ENCODE data around the gene BMP3.

The BMP3 gene

DNA sequence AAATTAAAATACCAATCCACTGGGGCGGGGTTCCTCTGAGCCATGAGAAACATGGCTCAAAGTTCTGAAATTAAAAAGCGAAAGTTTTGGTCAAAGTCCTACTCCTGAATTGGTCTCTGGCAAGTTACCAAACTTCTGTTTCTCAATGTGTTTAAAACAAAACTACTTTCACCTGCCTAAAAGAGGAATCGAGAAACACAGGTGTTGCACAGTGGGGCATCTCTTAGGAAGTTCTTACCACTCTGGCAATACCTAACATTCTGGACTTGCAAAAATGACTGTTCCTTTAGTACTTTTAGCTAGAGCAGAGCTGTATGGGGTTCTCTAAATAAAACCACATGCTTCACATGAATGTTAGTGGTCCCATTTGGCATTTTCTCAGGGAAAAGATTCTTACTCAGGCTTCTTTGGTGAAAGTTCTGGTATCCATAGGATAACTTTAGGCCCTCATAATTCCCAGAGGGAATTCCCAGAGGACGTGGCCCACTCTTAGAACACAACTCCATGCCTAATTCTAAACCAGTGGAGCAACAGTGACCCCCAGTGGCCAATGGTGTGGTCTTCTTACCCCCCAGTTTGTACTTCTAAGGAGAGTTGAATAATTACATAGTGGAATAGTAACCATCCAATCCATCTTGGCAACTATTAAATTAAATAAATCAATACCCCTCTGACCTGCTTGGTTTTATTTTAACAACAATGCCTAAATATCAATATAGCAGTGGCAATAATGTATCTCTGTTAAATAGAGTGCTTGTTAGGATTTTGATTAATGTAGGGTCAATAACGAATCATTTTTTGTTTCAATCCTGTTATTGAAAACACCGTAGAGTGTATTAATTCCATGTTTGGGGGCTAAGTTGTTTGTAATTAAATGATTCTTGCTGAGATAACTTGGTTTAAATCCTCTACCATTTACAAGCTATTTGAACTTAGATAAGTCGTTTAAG, 21.9 kb downstream of the BMP3 start:
- H3K9ac ChIP-seq (ENCODE audit: low read depth, low read length), result no peak overlapping the region
- H3K4me3 ChIP-seq (ENCODE audit: low read length), result no peak overlapping the region
- no peaks in the 10 kb centered on the region for H3K27me3 ChIP-seq (ENCODE audit: insufficient read depth, low read length)
- H3K9me3 ChIP-seq (ENCODE audit: insufficient read depth, low read depth, low read length), result no peaks in the 10 kb centered on the region
- H3K27ac ChIP-seq (ENCODE audit: low read length), result no peak overlapping the region
- peaks cover 5% of the 10 kb centered on the region; the same call in 1 of the 2 replicates for H3K4me1 ChIP-seq (ENCODE audit: insufficient read depth, low read length)
- no peaks in the 10 kb centered on the region for H3K36me3 ChIP-seq (ENCODE audit: insufficient read depth, low read depth, low read length)

DNA sequence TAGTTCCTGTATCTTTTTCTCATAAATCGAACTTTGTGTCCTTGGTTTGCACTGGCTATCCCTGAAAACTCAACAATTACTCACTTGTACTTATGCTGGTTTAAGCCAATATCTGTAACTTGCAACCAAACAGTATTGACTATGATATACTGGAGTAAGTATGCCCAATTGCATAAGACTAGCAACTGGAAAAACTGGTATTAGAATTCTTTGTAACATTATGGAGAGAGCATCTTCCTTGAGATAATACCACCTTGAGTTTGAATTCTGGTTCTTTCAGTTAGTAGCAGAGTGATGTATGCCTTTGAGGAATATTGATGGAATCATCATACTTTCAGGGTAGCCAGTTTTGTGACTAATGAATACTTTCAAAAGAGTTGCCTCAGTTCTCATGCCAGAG, 28.1 kb downstream of the BMP3 start:
- Histone ChIP-seq H3K9me3 (ENCODE audit: insufficient read depth, low read depth, low read length) (no peaks in the 10 kb centered on the region), H3K36me3 (ENCODE audit: insufficient read depth, low read depth, low read length) (no peaks in the 10 kb centered on the region), H3K27me3 (ENCODE audit: insufficient read depth, low read length) (no peaks in the 10 kb centered on the region), H3K4me3 (ENCODE audit: low read length) (no peak overlapping the region), H3K9ac (ENCODE audit: low read depth, low read length) (no peak overlapping the region), H3K27ac (ENCODE audit: low read length) (no peak overlapping the region), H3K4me1 (ENCODE audit: insufficient read depth, low read length) (no peaks in the 10 kb centered on the region)

DNA sequence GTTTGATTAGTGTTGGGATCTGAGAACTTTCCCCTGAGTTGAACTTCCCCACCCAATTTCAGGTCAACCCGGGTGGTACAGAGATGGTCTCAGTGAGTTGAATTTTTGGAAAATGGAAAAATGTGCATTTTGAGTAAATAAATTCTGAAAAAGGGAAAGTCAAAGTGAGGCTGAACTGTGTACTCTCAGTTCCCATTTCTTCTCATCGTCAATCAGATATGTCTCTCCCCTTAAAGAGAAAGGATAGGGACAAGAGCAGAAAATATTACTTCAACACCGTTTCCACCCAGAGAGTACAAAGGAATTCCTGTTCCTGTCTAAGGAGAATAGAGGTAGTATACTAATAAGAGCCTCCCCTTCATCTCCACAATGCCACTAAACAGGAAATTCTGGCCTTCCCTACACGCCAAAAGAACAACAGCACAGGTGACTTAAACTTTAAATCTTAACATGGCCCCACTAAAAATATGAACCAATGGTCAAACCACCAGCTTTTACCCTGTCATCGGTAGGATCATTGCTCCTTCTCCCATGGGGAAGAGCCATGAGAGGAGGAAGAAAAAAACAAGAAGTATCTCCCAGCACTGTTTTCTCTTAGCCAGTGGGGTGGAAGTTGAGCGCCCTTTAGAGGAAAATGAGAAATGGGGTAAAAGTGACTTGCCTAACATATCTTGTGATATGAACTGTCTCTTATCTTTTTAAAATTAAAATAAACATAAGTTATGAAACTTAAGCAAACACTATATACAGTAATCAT, 30.3 kb downstream of the BMP3 start:
- H3K27me3 ChIP-seq (ENCODE audit: insufficient read depth, low read length), result no peaks in the 10 kb centered on the region

DNA sequence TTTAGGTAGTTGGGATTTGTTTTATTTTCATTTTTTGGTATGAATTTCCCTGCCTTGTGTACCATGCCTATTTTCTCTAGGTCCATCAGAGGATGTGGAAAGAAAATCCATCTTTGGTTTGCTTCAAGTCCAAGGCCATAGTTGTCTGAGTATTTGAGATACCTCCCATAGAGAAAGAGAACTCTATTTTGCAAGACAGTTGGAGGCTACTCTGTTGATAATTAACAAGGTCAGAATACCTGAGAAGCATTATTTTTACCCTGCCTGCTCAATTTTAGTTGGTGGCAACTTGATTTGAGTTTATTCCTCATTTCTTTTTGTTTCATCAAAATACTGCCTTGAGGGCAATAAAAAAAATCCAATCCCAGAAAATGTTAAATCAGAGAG, 30.8 kb downstream of the BMP3 start:
- Histone ChIP-seq H3K27ac (ENCODE audit: low read length) (no peak overlapping the region), H3K4me1 (ENCODE audit: insufficient read depth, low read length) (no peaks in the 10 kb centered on the region), H3K9ac (ENCODE audit: low read depth, low read length) (no peak overlapping the region), H3K9me3 (ENCODE audit: insufficient read depth, low read depth, low read length) (no peaks in the 10 kb centered on the region), H3K4me3 (ENCODE audit: low read length) (no peak overlapping the region), H3K36me3 (ENCODE audit: insufficient read depth, low read depth, low read length) (no peaks in the 10 kb centered on the region), H3K27me3 (ENCODE audit: insufficient read depth, low read length) (no peaks in the 10 kb centered on the region)

More for the DNA sequence above, 30.3 kb downstream of the BMP3 start:
- Histone ChIP-seq H3K4me3 (ENCODE audit: low read length) (no peak overlapping the region), H3K9ac (ENCODE audit: low read depth, low read length) (no peak overlapping the region), H3K36me3 (ENCODE audit: insufficient read depth, low read depth, low read length) (no peaks in the 10 kb centered on the region), H3K9me3 (ENCODE audit: insufficient read depth, low read depth, low read length) (no peaks in the 10 kb centered on the region), H3K27ac (ENCODE audit: low read length) (no peak overlapping the region), H3K4me1 (ENCODE audit: insufficient read depth, low read length) (no peaks in the 10 kb centered on the region)

DNA sequence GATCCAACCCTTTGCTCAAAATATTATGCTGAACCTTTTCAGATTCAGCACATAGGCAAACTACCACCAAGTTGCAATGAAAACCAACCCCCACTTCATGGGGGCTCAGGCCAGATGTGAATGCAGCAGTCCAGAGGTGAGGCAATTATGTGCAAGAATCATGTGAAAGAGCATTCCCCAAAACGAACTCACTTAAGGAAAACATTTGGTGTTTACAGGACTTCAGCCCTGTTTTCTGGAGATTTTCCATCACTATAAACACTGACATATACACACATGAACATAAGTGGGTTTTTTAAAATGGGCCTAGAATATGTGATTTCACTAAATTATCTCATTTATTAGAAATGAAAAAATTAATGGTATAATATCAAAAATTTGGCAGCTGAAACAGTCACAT, 31.5 kb downstream of the BMP3 start:
- no peaks in the 10 kb centered on the region for H3K4me1 ChIP-seq (ENCODE audit: insufficient read depth, low read length)
- no peak overlapping the region for H3K9ac ChIP-seq (ENCODE audit: low read depth, low read length)
- no peak overlapping the region for H3K4me3 ChIP-seq (ENCODE audit: low read length)
- H3K27me3 ChIP-seq (ENCODE audit: insufficient read depth, low read length), result no peaks in the 10 kb centered on the region
- H3K9me3 ChIP-seq (ENCODE audit: insufficient read depth, low read depth, low read length), result no peaks in the 10 kb centered on the region
- no peak overlapping the region for H3K27ac ChIP-seq (ENCODE audit: low read length)
- H3K36me3 ChIP-seq (ENCODE audit: insufficient read depth, low read depth, low read length), result no peaks in the 10 kb centered on the region

DNA sequence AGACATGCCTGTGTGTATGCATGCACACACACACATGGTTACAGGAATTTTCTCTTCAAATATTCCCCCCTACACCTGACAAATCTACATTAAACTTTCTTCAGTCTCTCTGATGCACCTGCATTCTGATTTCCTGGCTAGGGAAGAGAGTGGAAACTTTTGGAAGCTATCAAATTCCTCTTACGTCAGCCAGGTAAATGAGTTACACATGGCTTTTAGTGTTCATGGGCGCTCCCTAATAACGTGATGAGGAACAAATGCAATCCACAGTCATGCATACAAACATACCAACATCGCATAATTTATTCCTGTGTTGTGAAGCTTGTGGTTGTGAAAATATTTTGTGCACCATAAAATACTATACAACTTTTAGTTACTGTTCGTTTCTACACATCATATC, 34.9 kb downstream of the BMP3 start:
- no peak overlapping the region for H3K4me3 ChIP-seq (ENCODE audit: low read length)
- H3K27ac ChIP-seq (ENCODE audit: low read length), result no peak overlapping the region
- H3K9ac ChIP-seq (ENCODE audit: low read depth, low read length), result no peak overlapping the region
- H3K9me3 ChIP-seq (ENCODE audit: insufficient read depth, low read depth, low read length), result no peaks in the 10 kb centered on the region
- no peaks in the 10 kb centered on the region for H3K36me3 ChIP-seq (ENCODE audit: insufficient read depth, low read depth, low read length)
- no peaks in the 10 kb centered on the region for H3K4me1 ChIP-seq (ENCODE audit: insufficient read depth, low read length)
- no peaks in the 10 kb centered on the region for H3K27me3 ChIP-seq (ENCODE audit: insufficient read depth, low read length)

DNA sequence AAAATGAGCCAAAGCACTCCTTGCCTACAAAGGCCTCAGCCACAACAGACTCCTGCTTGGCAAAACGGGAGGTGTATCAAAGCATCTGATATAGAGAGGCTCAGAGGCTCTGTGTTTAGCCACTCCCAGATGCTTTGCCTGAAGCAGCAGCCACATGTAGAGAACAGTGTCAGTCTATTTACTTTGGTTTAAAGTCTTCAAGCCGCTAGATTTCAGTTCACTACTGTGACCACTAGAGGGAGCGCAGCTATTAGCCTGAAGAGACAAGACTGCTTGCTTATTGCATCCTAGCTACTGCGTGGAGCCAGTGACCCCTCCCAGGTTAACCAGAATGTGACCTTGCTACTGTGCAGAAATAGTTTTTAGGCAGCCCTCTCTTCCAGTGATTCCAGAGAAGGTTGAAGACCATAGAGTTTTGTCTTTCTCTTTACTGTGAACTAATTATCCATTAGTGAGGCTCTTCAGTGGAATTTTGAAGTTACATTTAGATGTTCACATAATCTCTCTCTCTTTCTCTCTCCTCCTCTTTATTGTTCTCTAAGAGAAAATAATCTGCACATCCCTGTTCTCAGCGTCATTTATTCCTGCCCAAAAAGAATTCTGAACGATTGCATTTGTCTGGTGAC, 39.3 kb downstream of the BMP3 start:
- no peak overlapping the region for H3K9ac ChIP-seq (ENCODE audit: low read depth, low read length)
- H3K4me1 ChIP-seq (ENCODE audit: insufficient read depth, low read length), result no peaks in the 10 kb centered on the region
- no peaks in the 10 kb centered on the region for H3K9me3 ChIP-seq (ENCODE audit: insufficient read depth, low read depth, low read length)
- no peaks in the 10 kb centered on the region for H3K36me3 ChIP-seq (ENCODE audit: insufficient read depth, low read depth, low read length)
- H3K27me3 ChIP-seq (ENCODE audit: insufficient read depth, low read length), result no peaks in the 10 kb centered on the region
- H3K4me3 ChIP-seq (ENCODE audit: low read length), result no peak overlapping the region
- no peak overlapping the region for H3K27ac ChIP-seq (ENCODE audit: low read length)

DNA sequence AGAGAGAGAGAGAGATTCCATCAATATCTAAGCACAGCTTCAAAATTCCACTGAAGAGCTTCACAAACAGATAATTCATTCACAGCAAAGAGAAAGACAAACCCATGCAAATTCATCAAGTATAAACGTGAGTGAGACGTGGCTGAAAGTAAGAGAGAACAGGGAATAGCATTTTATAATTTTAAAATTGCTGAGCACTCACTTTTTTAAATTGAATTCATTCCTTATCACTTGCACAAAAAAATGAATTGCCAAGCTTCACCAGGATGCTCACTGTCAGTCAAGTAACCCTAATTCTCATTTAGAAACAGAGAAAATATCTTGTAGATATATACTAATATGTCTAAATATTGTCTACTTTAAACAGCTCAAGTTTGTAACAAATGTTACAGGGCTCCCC, 40.5 kb downstream of the BMP3 start:
- no peaks in the 10 kb centered on the region for H3K9me3 ChIP-seq (ENCODE audit: insufficient read depth, low read depth, low read length)
- no peak overlapping the region for H3K9ac ChIP-seq (ENCODE audit: low read depth, low read length)
- no peaks in the 10 kb centered on the region for H3K36me3 ChIP-seq (ENCODE audit: insufficient read depth, low read depth, low read length)
- H3K4me3 ChIP-seq (ENCODE audit: low read length), result no peak overlapping the region
- H3K27me3 ChIP-seq (ENCODE audit: insufficient read depth, low read length), result no peaks in the 10 kb centered on the region
- no peaks in the 10 kb centered on the region for H3K4me1 ChIP-seq (ENCODE audit: insufficient read depth, low read length)
- no peak overlapping the region for H3K27ac ChIP-seq (ENCODE audit: low read length)

DNA sequence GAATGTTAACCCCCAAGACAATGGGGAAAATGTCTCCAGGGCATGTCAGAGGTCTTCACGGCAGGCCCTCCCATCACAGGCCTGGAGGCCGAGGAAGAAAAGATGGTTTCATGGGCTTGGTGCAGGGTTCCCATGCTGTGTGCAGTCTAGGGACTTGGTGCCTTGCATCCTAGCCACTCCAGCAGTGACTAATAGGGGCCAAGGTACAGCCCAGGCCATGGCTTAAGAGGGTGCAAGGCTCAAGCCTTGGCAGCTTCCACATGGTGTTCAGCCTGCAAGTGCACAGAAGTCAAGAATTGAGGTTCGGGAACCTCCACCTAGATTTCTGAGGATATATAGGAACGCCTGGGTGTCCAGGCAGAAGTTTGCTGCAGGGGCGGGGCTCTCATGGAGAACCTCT, 50.6 kb downstream of the BMP3 start:
- Histone ChIP-seq H3K27ac (ENCODE audit: low read length) (no peak overlapping the region), H3K36me3 (ENCODE audit: insufficient read depth, low read depth, low read length) (no peaks in the 10 kb centered on the region), H3K27me3 (ENCODE audit: insufficient read depth, low read length) (no peaks in the 10 kb centered on the region), H3K9me3 (ENCODE audit: insufficient read depth, low read depth, low read length) (peaks cover 5% of the 10 kb centered on the region; the same call in 1 of the 2 replicates), H3K4me3 (ENCODE audit: low read length) (no peak overlapping the region), H3K9ac (ENCODE audit: low read depth, low read length) (no peak overlapping the region), H3K4me1 (ENCODE audit: insufficient read depth, low read length) (no peaks in the 10 kb centered on the region)

DNA sequence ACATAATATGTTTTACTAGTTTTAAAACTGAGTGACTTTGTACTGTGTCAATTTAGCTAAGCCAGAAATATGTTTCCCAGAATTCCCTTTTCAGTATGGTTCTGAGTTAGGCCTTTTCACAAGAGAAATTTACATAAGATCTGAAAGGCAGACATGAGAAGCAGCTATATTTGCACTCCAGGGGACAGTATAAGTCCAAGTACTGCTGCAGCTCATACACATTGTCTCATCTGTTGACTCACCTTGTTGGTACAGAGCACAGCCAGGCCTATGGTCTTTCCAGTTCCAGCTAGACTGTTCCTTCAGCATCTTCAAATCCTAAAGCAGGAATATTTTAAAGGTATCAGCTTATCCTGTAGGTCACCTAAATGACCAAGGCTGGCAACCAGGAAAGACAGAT, 53.5 kb downstream of the BMP3 start:
- Histone ChIP-seq H3K27ac (ENCODE audit: low read length) (no peak overlapping the region), H3K4me1 (ENCODE audit: insufficient read depth, low read length) (no peaks in the 10 kb centered on the region), H3K9me3 (ENCODE audit: insufficient read depth, low read depth, low read length) (peaks cover 5% of the 10 kb centered on the region; the same call in 1 of the 2 replicates)

DNA sequence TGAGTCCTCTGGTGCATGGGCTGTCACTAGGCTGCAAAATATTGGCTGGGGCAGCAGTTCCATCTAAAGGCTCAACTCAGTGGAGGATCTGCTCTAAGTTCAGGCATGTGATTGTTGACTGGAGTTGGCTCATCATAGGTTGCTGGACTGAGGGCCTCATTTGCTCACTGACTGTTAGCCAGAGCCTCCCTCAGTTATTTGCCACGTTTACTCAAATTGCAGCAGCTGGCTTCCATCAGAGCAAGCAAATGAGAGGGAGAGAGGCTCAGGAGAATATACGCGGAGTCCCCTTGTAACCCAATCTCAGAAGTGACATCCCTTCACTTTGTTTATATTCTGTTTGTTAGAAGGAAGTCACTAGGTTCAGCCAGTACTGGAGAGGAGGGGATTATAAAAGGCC, 54.1 kb downstream of the BMP3 start:
- no peaks in the 10 kb centered on the region for H3K27me3 ChIP-seq (ENCODE audit: insufficient read depth, low read length)
- H3K36me3 ChIP-seq (ENCODE audit: insufficient read depth, low read depth, low read length), result no peaks in the 10 kb centered on the region
- H3K4me3 ChIP-seq (ENCODE audit: low read length), result no peak overlapping the region
- peaks cover 5% of the 10 kb centered on the region; the same call in 1 of the 2 replicates for H3K9me3 ChIP-seq (ENCODE audit: insufficient read depth, low read depth, low read length)
- H3K27ac ChIP-seq (ENCODE audit: low read length), result no peak overlapping the region
- H3K9ac ChIP-seq (ENCODE audit: low read depth, low read length), result no peak overlapping the region
- no peaks in the 10 kb centered on the region for H3K4me1 ChIP-seq (ENCODE audit: insufficient read depth, low read length)

More for the DNA sequence above, 53.5 kb downstream of the BMP3 start:
- Histone ChIP-seq H3K27me3 (ENCODE audit: insufficient read depth, low read length) (no peaks in the 10 kb centered on the region), H3K9ac (ENCODE audit: low read depth, low read length) (no peak overlapping the region), H3K4me3 (ENCODE audit: low read length) (no peak overlapping the region), H3K36me3 (ENCODE audit: insufficient read depth, low read depth, low read length) (no peaks in the 10 kb centered on the region)

All from iPS-20b (cell line).